HepG2 (cell line): ENCODE data around the gene UBAC1. TPM values are rescaled to one million over a fixed set of nuclear protein-coding genes. Genes with fewer than 3 reads are reported as not detected.
A peak's percentile ranks its signal among the peaks of the same experiment; 100 is the strongest.

ENCODE experiments used
- ATAC-seq: fragments of 200-7000 bp; cut with Tn5 transposase; 3 replicates; pipeline ENCODE4 v1.9.1; 2020; ENCODE audit warnings: mild to moderate bottlenecking, moderate library complexity
- BruUV-seq: library from RNA; stranded (reverse); fragments of 400-500 nt; replicated peaks from 2 replicates; lab custom pipeline; 2021; lab: Mats Ljungman, UMichigan
- CTCF ChIA-PET: fragments of 300-600 bp; formaldehyde crosslinking; extraction: SDS; loops from one replicate; lab custom pipeline; 2021; ENCODE audit warnings: low total read pairs, inconsistent platforms, low intra/inter-chr PET ratio; lab: Yijun Ruan, JAX
- POLR2A ChIA-PET: fragments of 350-600 bp; sonication (Branson Sonifier 250); formaldehyde crosslinking; loops from one replicate; lab custom pipeline; 2020; ENCODE audit warnings: antibody characterized with exemption, inconsistent platforms; lab: Yijun Ruan, JAX
- DNase-seq: peaks from one replicate; pipeline ENCODE4 v3.0.0-alpha.2; 2015; ENCODE audit warnings: low spot score
- FAIRE-seq: peaks from 3 replicates; lab custom pipeline; 2011; peaks lifted over from hg19 to GRCh38; lab: Jason Lieb, UNC
- H2AFZ ChIP-seq: one replicate; pipeline ENCODE4 v1.6.1; 2011; ENCODE audit warnings: low read length, inconsistent platforms
- H3K27ac ChIP-seq: fragments of 300-600 bp; 3 replicates; pipeline ENCODE4 v1.8.0; 2011; ENCODE audit warnings: mixed run types, mild to moderate bottlenecking, mixed read lengths, low read length, inconsistent platforms; ENCODE audit not compliant: insufficient read depth; ENCODE audit errors: extremely low read length
- H3K27me3 ChIP-seq, 2 experiments: fragments of 200-600 bp in 1 of 2; 2 replicates in 1 of 2; 3 replicates in 1 of 2; pipeline versions ENCODE4 v1.6.0 to v1.8.0; 2011; ENCODE audit warnings: low read length in 2 of 2, mild to moderate bottlenecking in 2 of 2, moderate library complexity in 2 of 2, inconsistent platforms in 1 of 2; ENCODE audit not compliant: insufficient read depth in 2 of 2, control insufficient read depth in 1 of 2
- H3K36me3 ChIP-seq, 2 experiments: fragments of 200-600 bp in 1 of 2; replicated peaks in 1 of 2; 2 replicates in 1 of 2; 3 replicates in 1 of 2; pipeline versions ENCODE4 v1.5.1 to v1.8.0; 2011; ENCODE audit warnings: low read length in 2 of 2, inconsistent platforms in 1 of 2; ENCODE audit not compliant: insufficient read depth in 2 of 2, control insufficient read depth in 1 of 2
- H3K4me1 ChIP-seq: 2 replicates; pipeline ENCODE4 v1.5.1; 2012; ENCODE audit warnings: low read length, inconsistent platforms; ENCODE audit not compliant: insufficient read depth
- H3K4me2 ChIP-seq: 2 replicates; pipeline ENCODE4 v1.6.0; 2011; ENCODE audit warnings: low read depth, low read length, inconsistent platforms
- H3K4me3 ChIP-seq, 3 experiments: fragments of 200-600 bp in 1 of 3; sonication (generic), shearing (Covaris generic) in 1 of 3; replicated peaks in 1 of 3; 2 replicates each; pipeline ENCODE4 v1.5.1; 2011 to 2016; ENCODE audit warnings: low read length in 3 of 3, inconsistent platforms in 2 of 3, low read depth in 2 of 3, mild to moderate bottlenecking in 2 of 3, control low read depth in 1 of 3, mixed read lengths in 1 of 3; ENCODE audit not compliant: insufficient read depth in 1 of 3
- H3K79me2 ChIP-seq: one replicate; pipeline ENCODE4 v1.6.1; 2011; ENCODE audit warnings: low read length, inconsistent platforms; ENCODE audit not compliant: insufficient read depth
- H3K9ac ChIP-seq: 2 replicates; pipeline ENCODE4 v1.6.0; 2011; ENCODE audit warnings: mild to moderate bottlenecking, low read depth, low read length, inconsistent platforms; ENCODE audit not compliant: insufficient read depth
- H3K9me3 ChIP-seq: 2 replicates; pipeline ENCODE4 v1.5.1; 2012; ENCODE audit warnings: mild to moderate bottlenecking, low read length
- H4K20me1 ChIP-seq: 2 replicates; pipeline ENCODE4 v1.6.0; 2011; ENCODE audit warnings: inconsistent platforms, mild to moderate bottlenecking, low read length, moderate library complexity; ENCODE audit not compliant: insufficient read depth
- CREBL2 ChIP-seq: sonication (generic); formaldehyde crosslinking; IDR thresholded peaks from 2 replicates; pipeline ENCODE4 v1.8.1; 2023; ENCODE audit warnings: missing genetic modification reagents, mild to moderate bottlenecking, borderline replicate concordance
- CTCF ChIP-seq: sonication (generic); formaldehyde crosslinking; IDR thresholded peaks from 2 replicates; pipeline ENCODE4 v1.5.0; 2020; ENCODE audit warnings: mild to moderate bottlenecking, missing genetic modification reagents, moderate library complexity
- HOXD1 ChIP-seq: sonication (generic); formaldehyde crosslinking; IDR thresholded peaks from 2 replicates; pipeline ENCODE4 v1.5.0; 2020; ENCODE audit warnings: missing genetic modification reagents
- KMT2B ChIP-seq: IDR thresholded peaks from 2 replicates; pipeline ENCODE4 v1.6.1; 2016; ENCODE audit warnings: missing genetic modification reagents, missing compliant biosample characterization
- MAF1 ChIP-seq: sonication (generic); formaldehyde crosslinking; IDR thresholded peaks from 2 replicates; pipeline ENCODE4 v1.5.0; 2020; ENCODE audit warnings: missing genetic modification reagents, borderline replicate concordance
- MAZ ChIP-seq, 2 experiments: sonication (generic) in 1 of 2; formaldehyde crosslinking in 1 of 2; IDR thresholded peaks; 2 replicates each; pipeline versions ENCODE4 v1.5.0 to v1.6.1; 2012 to 2020; ENCODE audit warnings: low read depth in 2 of 2, mild to moderate bottlenecking in 2 of 2, borderline replicate concordance in 1 of 2, improper control_type of control experiment in 1 of 2, low read length in 1 of 2, missing genetic modification reagents in 1 of 2, moderate library complexity in 1 of 2
- MLX ChIP-seq: IDR thresholded peaks from 2 replicates; pipeline ENCODE4 v1.6.1; 2016
- NRL ChIP-seq: sonication (generic); formaldehyde crosslinking; IDR thresholded peaks from 2 replicates; pipeline ENCODE4 v1.5.0; 2020; ENCODE audit warnings: missing genetic modification reagents, mild to moderate bottlenecking, moderate library complexity, borderline replicate concordance
- ZBTB38 ChIP-seq: sonication (generic); formaldehyde crosslinking; IDR thresholded peaks from 2 replicates; pipeline ENCODE4 v1.5.1; 2020; ENCODE audit warnings: mild to moderate bottlenecking, missing genetic modification reagents
- ZMAT3 ChIP-seq: sonication (generic); formaldehyde crosslinking; conservative IDR thresholded peaks from 2 replicates; pipeline ENCODE4 v1.7.0; 2021; ENCODE audit warnings: missing genetic modification reagents
- ZNF569 ChIP-seq: sonication (generic); formaldehyde crosslinking; IDR thresholded peaks from 2 replicates; pipeline ENCODE4 v1.5.0; 2020; ENCODE audit warnings: mild to moderate bottlenecking, missing genetic modification reagents, moderate library complexity, borderline replicate concordance
- ZNF720 ChIP-seq: sonication (generic); formaldehyde crosslinking; IDR thresholded peaks from 2 replicates; pipeline ENCODE4 v1.4.0; 2020; ENCODE audit warnings: missing genetic modification reagents
- ZNF879 ChIP-seq: sonication (generic); formaldehyde crosslinking; IDR thresholded peaks from 2 replicates; pipeline ENCODE4 v1.8.1; 2023; ENCODE audit warnings: missing genetic modification reagents
- ZSCAN30 ChIP-seq: sonication (generic); formaldehyde crosslinking; IDR thresholded peaks from 2 replicates; pipeline ENCODE4 v1.5.0; 2020; ENCODE audit warnings: mild to moderate bottlenecking, missing genetic modification reagents
- WGBS: methylation state at CpG from one replicate; pipeline ENCODE4 v1.1.6; 2017; ENCODE audit warnings: low lambda C conversion rate; 5-methylcytosine and 5-hydroxymethylcytosine counted together
- in situ Hi-C: cut with HindIII; loops from 2 replicates; pipeline ENCODE4 v1.10.0; 2017; ENCODE audit warnings: low pct_unique_long_range_greater_than_20kb; ENCODE audit not compliant: extremely low pct_ligation_motif_present
- intact Hi-C: fragments of 100-400 bp; cut with micrococcal nuclease; formaldehyde crosslinking; loops from one replicate; pipeline ENCODE4 v1.10.0; 2022; ENCODE audit not compliant: unreplicated experiment
- polyA plus RNA-seq, 8 experiments: library from polyadenylated mRNA; depleted of rRNA in 3 of 8; stranded (reverse) in 7 of 8; unstranded in 1 of 8; fragments of >200 nt; fragmentation: Illumina TruSeq in 4 of 8; extraction: Trizol in 4 of 8; gene quantifications; 2 replicates each; pipeline versions ENCODE4 v1.2.1 to v1.2.3, GENCODE V29; 2011 to 2016; ENCODE audit warnings: low read depth in 4 of 8, missing spikeins in 1 of 8, mixed read lengths in 1 of 8; ENCODE audit not compliant: insufficient read depth in 1 of 8
- total RNA-seq, 5 experiments: library from RNA; depleted of rRNA; stranded (reverse); fragments of >200 nt; fragmentation: Illumina TruSeq; extraction: Trizol; gene quantifications; 2 replicates each; pipeline ENCODE4 v1.2.3, GENCODE V29; 2016; ENCODE audit warnings: low read depth in 1 of 5
- TF ChIP-seq, protein P1 (sequence below): sonication (generic); formaldehyde crosslinking; conservative IDR thresholded peaks from 2 replicates; pipeline ENCODE4 v1.8.0; 2022; ENCODE audit warnings: mild to moderate bottlenecking, moderate library complexity, missing genetic modification reagents
- TF ChIP-seq, protein P2 (sequence below): sonication (generic); formaldehyde crosslinking; IDR thresholded peaks from 2 replicates; pipeline ENCODE4 v1.8.0; 2022; ENCODE audit warnings: missing genetic modification reagents, mild to moderate bottlenecking, borderline replicate concordance

Gene UBAC1
- total and polyA plus RNA-seq, 2 of the 13 experiments (the other 11 are each of a cell fraction or from before 2014, with no cell fraction given): 32.2 to 34.1 TPM

- no peaks in the 10 kb centered on the region for H3K79me2 ChIP-seq
- POLR2A ChIA-PET: no interaction called here
- no peak overlapping the region for H3K9ac ChIP-seq
- H3K36me3 ChIP-seq: no peaks in the 10 kb centered on the region; a peak in 2 of 5 replicates
- no peak for FAIRE-seq
- 78% methylated on average over 27 of the region's 27 CpGs for WGBS
- no peak for ATAC-seq
- in situ Hi-C loops: no loop called here
- H3K4me2 ChIP-seq: no peak overlapping the region
- peak; percentile 30 for DNase-seq
- H3K27me3 ChIP-seq: no peaks in the 10 kb centered on the region
- intact Hi-C loops: no loop called here
- no peak overlapping the region for H3K27ac ChIP-seq
- no peaks in the 10 kb centered on the region for H4K20me1 ChIP-seq
- CTCF ChIA-PET: no interaction called here
- no peaks in the 10 kb centered on the region for H3K4me1 ChIP-seq
- H3K4me3 ChIP-seq: no peak overlapping the region
- no peak overlapping the region for H2AFZ ChIP-seq
- H3K9me3 ChIP-seq: no peaks in the 10 kb centered on the region
- BruUV-seq: no TSS peak
- peak; percentile 54 for TF ChIP-seq CTCF (CRISPR knock-in tag)
- peak; percentile 60; the same call in 1 of the 2 replicates for TF ChIP-seq ZBTB38 (CRISPR knock-in tag)
- no peak for TF ChIP-seq ZMAT3 (CRISPR knock-in tag)
- TF ChIP-seq ZSCAN30: no peak
- no peak for TF ChIP-seq ZNF879 (CRISPR knock-in tag)
- no peak for TF ChIP-seq CREBL2 (CRISPR knock-in tag)
- TF ChIP-seq, protein P1, sequence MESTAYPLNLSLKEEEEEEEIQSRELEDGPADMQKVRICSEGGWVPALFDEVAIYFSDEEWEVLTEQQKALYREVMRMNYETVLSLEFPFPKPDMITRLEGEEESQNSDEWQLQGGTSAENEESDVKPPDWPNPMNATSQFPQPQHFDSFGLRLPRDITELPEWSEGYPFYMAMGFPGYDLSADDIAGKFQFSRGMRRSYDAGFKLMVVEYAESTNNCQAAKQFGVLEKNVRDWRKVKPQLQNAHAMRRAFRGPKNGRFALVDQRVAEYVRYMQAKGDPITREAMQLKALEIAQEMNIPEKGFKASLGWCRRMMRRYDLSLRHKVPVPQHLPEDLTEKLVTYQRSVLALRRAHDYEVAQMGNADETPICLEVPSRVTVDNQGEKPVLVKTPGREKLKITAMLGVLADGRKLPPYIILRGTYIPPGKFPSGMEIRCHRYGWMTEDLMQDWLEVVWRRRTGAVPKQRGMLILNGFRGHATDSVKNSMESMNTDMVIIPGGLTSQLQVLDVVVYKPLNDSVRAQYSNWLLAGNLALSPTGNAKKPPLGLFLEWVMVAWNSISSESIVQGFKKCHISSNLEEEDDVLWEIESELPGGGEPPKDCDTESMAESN: no peak
- TF ChIP-seq MLX (CRISPR knock-in tag): no peak
- no peak for TF ChIP-seq KMT2B (CRISPR knock-in tag)
- no peak for TF ChIP-seq ZNF720 (CRISPR knock-in tag)
- no peak for TF ChIP-seq HOXD1
- TF ChIP-seq, protein P2, sequence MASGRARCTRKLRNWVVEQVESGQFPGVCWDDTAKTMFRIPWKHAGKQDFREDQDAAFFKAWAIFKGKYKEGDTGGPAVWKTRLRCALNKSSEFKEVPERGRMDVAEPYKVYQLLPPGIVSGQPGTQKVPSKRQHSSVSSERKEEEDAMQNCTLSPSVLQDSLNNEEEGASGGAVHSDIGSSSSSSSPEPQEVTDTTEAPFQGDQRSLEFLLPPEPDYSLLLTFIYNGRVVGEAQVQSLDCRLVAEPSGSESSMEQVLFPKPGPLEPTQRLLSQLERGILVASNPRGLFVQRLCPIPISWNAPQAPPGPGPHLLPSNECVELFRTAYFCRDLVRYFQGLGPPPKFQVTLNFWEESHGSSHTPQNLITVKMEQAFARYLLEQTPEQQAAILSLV (CRISPR knock-in tag): no peak
- no peak for TF ChIP-seq ZNF569 (CRISPR knock-in tag)
- no peak for TF ChIP-seq NRL (CRISPR knock-in tag)
- no peak for TF ChIP-seq MAZ (IDR thresholded peaks at IDR 0.05; ENCODE audit: borderline replicate concordance, low read depth, low read length)
- TF ChIP-seq MAZ (CRISPR knock-in tag; IDR thresholded peaks at IDR 0.05; ENCODE audit: low read depth): 0 out of 2 replicates have a peak, but pooled peaks have one; percentile 21
- no peak for TF ChIP-seq MAF1 (CRISPR knock-in tag)
These were observed 36.4 kb downstream of the UBAC1 start for GRCh38 chr9:135924628-135925338.
